Left kidney (tissue), 8 donors: ENCODE results near the gene CYYR1. TPM values are rescaled to one million over a fixed set of nuclear protein-coding genes. Genes with fewer than 3 reads are reported as not detected.
A peak's percentile ranks its signal among the peaks of the same experiment; 100 is the strongest.

ENCODE experiments used
- DNase-seq: peaks from one replicate; pipeline ENCODE4 v3.0.0-alpha.2; 2013
- long read RNA-seq, 8 donors: transcript quantifications; one replicate each; lab custom pipeline, GENCODE V29; 2026
- polyA plus RNA-seq: library from polyadenylated mRNA; unstranded; fragments of 120-200 nt; gene quantifications from one replicate; pipeline ENCODE4 v1.2.1, GENCODE V29; 2013; ENCODE audit not compliant: insufficient read length

CYYR1 gene
- polyA plus RNA-seq, result 54.1 TPM
- long read RNA-seq, donor 1, transcript CYYR1-201 (4 exons, 3,101 nt), result major isoform, 24 of 68 reads
- long read RNA-seq, donor 1, partial matches to known transcripts, result 24 of 68 reads
- long read RNA-seq, donor 1, other reads (novel, unspliced or antisense), result 20 of 68 reads
- long read RNA-seq, donor 2, transcript CYYR1-201 (4 exons, 3,101 nt), result major isoform, 18 of 66 reads
- long read RNA-seq, donor 2, partial matches to known transcripts, result 40 of 66 reads
- long read RNA-seq, donor 2, other reads (novel, unspliced or antisense), result 8 of 66 reads
- long read RNA-seq, donor 3, transcript CYYR1-201 (4 exons, 3,101 nt), result major isoform, 15 of 45 reads
- long read RNA-seq, donor 3, partial matches to known transcripts, result 20 of 45 reads
- long read RNA-seq, donor 3, other reads (novel, unspliced or antisense), result 10 of 45 reads
- long read RNA-seq, donor 4, result 0 reads
- long read RNA-seq, donor 5, transcript CYYR1-201 (4 exons, 3,101 nt), result major isoform, 22 of 45 reads
- long read RNA-seq, donor 5, partial matches to known transcripts, result 12 of 45 reads
- long read RNA-seq, donor 5, other reads (novel, unspliced or antisense), result 11 of 45 reads
- long read RNA-seq, donor 6, transcript CYYR1-201 (4 exons, 3,101 nt), result major isoform, 19 of 53 reads
- long read RNA-seq, donor 6, partial matches to known transcripts, result 15 of 53 reads
- long read RNA-seq, donor 6, other reads (novel, unspliced or antisense), result 19 of 53 reads
- long read RNA-seq, donor 7, transcript CYYR1-201 (4 exons, 3,101 nt), result major isoform, 22 of 52 reads
- long read RNA-seq, donor 7, partial matches to known transcripts, result 17 of 52 reads
- long read RNA-seq, donor 7, other reads (novel, unspliced or antisense), result 13 of 52 reads
- long read RNA-seq, donor 8, transcript CYYR1-201 (4 exons, 3,101 nt), result major isoform, 7 of 12 reads
- long read RNA-seq, donor 8, partial matches to known transcripts, result 5 of 12 reads
- long read RNA-seq, donor 8, other reads (novel, unspliced or antisense), result 0 of 12 reads

DNA sequence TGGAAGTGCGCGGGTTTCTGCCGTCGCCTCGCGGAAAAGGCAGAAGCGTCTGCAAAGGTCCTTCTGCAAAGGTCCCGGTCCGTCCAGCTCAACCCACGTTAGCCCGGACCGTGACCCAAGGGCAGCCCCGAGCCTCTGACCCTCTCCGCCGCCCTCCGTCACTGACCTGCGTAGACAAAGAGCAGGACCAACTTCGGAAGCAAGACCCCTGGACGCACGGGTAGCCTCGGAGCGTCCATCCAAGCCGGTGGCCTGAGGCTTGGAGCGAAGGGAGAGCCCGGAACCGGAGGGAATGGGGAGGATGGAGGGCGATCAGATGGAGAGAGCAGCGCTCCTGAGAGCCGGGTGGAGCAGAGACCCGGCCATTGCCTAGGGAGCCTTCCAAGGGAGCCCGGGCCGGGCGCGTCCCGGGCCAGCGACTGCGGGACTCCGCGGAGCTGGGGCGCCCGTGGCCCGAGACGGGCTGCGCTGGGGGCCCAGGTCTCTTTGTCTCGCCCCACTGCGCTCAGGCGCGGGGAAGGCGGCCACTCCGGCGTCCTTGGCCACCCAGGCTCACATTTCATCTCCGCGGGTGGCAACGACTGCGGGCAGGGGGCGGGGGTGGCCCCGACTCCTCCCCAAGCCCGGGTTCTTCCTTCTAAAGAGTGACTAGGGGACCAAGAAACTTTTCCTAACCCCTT lies at the start of gene CYYR1:
Gene CYYR1 (minus strand): TSS at position 585 of the 680 bp plus-strand sequence. CDS start 346 bp downstream, at position 239.
- peak; percentile 79 for DNase-seq

DNA sequence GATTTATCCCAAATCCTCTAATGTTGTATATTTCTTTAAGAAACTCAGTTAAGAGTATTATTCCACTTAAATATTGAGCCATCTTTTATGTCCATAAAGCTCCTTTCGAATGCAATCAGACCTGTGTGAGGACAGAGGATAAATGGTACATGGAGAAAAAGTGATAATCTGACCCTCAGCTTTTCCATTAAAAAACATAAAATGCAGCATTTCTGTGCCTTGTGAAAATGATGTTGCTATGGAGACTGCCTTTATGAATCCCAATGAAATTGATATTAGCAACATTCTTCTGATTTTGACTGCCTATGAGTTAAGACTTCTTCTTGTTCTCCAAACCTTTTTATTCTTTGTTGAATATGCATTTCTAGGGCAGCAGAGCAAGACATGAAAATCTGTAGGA lies 44.1 kb upstream of the CYYR1 start:
- DNase-seq, result no peak

DNA sequence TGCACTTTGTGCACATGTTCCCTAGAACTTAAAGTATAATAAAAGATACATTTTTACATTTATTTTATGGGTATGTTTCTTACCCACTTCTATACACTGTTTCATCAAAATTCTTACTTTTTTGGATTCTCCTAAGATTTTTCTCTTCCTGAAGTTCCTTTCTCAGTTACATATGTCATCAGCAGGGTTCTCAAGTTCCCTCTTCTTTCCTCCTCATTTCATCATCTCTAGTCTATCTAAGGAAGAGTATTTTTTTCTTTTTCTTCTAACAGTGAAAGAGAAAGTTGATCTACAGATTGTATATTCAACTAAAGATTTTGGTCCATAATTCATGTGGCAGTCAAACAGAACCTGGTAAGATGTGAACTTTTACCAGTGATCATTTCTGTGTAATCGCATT lies 41.2 kb upstream of the CYYR1 start:
- DNase-seq, result no peak

DNA sequence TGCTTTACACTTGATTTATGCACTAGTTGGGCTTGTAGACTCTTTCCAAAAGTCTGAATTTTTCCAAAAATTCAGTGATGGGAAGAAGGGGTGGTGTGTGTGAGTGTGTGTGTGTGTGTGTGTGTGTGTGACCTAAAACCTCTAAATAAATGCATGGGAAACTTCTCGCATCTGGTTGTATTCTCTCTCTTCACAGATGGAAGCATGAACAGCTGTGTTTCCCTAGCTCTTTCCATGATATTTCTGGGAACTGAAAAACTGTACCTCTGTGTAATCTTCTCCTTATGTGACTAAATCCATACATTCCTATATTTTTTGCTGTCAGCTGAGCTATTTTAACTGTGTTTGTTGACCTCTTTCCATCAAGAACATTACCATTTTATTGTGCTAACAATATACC lies 26.2 kb upstream of the CYYR1 start:
- no peak for DNase-seq

DNA sequence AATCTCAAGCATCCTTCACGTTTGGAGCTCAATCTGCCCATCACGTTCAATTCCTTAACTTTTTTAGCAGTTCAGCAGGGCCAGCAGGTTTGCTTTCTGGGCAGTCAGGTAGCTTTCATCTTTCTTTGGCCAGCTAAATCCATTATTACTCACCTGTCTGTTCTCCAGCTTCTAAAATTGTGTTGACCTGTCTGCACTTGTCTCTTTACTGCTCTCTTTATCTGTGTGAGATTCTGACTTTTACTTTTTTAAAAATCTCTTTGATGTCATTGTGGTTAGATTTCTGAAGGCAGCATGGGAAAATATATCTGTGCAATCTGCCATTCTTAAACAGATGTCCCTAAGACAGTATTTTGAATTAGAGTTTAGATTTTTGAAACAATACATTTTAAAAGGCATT lies 24.9 kb upstream of the CYYR1 start:
- no peak for DNase-seq

DNA sequence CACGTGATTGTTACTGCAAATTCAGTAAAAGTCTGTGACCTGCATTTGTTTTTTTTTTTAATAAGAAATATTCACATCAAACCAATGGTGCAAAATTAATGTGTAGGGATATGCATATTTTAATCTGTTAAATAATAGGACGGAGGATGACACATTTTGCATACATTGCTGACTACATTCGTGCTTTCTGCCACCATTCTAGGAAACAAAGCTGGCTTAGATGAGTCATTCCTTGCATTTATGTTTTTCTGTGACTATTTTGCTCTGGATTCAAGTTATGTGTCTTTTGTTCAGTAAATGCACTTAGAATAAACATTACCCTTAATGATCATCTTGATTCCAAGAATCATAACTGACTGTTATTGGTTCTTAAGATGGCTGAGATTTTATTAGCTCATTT lies 23.9 kb upstream of the CYYR1 start:
- DNase-seq, result no peak

DNA sequence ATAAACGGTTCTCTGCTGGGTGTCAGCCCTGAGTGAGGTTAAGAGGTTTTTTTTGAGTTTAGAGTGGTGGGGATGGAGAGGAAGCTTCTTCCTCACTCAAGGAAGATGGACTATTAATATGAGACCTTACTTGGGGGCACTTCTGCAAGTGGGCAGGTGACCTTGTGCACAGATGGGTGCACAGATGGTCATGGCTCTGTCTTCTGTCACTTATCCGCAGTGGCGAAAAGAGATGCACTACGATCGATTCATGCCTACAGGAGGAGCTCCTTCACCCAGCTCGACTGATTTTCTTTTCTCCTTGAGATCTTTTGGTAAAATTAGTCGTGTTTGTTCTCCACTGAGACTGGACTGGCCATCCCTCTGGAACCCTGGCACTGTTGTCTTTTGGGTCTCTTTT lies 22.9 kb upstream of the CYYR1 start:
- no peak for DNase-seq

DNA sequence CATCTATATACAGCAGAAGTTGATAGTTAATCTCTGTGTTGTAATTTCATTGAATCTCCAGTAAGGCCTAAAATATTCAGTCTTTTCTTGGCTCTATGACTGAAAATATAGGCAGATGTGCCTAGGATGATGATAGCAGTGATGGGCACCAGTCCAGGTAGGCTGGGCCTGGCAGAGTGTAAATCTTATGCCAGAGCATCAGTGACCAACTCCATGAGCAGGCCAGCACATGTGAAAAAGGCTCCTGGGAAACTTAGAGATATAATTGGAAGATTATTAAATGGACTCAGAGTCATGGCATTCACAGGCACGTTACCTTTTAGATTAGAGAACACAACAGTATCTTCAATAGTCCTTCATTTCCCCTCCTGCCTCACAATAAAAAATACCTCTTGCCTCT lies 20.7 kb upstream of the CYYR1 start:
- DNase-seq, result no peak

DNA sequence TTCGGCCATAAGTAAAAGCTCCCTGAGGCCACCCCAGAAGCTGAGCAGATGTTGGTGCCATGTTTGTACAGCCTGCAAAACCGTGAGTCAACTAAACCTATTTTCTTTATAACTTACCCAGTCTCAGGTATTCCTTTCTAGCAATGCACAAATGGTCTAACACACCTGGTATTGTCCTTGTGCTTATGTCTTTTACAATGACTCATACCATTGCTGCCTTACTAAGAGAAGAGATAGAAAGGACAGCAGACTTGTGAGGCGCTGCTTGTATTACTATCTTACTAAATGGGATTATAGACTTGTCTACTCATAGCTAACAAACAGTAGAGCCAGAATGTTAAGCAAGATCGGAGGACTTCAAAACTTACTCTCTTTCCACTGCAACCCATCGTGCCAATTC lies 18.5 kb upstream of the CYYR1 start:
- DNase-seq, result no peak

DNA sequence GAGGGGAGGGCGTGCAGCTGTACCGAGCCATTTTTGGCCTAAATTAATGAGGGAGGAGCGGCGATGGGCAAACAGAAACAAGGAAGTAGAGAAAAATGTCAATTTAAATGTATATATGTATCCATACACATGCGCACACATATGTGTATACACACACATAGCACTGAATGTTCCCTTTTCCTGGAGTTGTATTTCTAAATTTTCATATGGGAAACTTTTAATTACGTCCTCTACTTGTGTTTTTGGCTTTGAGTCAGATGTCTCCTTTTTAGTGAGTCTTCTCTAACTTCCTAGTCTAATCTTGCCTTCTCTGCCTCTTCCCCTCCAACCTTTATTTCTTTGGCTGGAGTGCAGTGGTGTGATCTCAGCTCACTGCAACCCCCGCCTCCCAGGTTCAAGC lies 15.4 kb upstream of the CYYR1 start:
- DNase-seq, result no peak

DNA sequence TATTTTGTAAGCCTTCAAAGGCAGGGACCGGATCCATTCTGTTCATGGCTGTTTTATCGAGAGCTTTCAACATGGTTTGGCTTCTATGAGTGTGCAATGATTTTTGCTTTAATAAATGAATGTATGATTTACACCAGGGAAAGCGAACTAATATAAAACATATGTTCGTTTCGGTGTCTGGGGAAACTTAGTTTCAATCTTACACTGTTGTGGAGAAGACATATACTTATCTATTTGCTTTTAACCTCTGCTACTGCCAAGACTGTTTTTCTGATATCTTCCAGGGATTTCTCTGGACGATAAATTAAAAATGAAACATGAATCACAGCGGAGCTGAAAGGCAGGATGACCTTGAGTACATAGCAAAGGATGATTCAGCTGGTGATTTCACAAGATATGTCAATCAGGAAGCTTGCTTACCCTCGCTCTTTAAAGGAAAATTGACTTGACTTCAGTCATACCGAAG lies 14.7 kb upstream of the CYYR1 start:
- no peak for DNase-seq

DNA sequence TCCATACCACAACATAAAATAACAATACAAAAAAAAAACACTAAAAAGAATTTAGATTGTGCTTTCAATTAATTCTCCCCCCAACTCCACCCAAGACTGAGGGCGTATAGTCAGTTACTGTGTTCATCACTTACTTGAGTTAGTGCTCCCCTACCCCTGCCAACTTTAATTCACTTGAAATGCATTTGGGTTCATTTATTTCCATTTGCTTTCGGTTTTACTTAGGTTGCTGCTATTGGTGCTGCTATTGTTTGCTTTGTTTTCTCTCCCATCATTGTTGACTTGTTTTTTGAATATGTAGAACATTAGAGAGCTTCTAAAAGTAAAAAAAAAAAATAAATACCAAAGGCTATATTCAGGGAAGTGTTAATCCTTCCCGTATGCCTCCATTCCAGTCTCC lies 10.7 kb upstream of the CYYR1 start:
- DNase-seq, result no peak

DNA sequence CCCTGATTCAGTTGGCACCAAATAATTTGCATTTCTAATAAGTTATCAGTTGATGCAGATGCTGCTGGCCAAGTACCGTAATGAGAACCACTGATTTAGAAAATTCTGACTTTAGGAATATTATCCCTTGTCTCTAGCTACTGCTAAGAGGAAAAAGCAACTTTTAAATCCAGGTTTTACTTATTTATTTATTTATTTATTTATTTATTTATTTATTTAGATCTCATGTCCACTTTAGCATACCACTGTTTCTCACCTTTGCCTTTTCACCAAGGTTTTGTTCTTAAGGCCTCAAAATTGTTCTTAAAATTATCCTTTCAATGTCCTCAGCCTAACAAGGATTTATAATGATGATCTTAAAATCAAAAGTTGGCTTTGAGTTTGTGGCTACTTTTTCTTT lies 8.7 kb upstream of the CYYR1 start:
- no peak for DNase-seq

DNA sequence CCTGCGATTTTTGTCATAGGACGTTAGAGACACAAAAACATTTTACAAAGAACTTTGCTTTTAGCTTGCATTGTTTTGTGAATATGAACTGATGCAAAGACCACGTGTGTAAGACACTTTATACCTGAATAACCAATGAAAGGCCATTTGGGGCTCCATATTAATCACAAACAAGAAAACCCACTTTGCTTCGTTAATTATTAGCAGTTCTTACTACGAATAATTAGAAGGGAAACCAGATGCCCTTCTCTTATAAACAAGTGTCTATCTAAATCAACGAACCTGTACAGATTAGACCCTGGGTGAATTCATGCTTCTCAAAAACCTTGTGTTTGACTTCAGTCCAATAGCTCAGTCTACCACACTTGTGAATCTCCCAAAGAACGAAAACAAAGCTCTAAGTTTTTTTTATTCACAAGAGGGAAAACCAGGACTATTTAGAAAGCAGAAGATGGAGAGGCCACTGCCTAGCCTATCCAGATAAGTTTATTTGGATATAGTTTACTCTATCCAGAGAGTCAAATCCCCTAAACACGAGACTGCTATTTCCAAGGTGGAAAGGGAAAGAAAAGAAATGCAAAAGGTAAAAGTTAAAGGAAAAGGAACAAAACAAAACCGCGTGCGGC lies 897 bp downstream of the CYYR1 start:
- DNase-seq, result peak; percentile 53

DNA sequence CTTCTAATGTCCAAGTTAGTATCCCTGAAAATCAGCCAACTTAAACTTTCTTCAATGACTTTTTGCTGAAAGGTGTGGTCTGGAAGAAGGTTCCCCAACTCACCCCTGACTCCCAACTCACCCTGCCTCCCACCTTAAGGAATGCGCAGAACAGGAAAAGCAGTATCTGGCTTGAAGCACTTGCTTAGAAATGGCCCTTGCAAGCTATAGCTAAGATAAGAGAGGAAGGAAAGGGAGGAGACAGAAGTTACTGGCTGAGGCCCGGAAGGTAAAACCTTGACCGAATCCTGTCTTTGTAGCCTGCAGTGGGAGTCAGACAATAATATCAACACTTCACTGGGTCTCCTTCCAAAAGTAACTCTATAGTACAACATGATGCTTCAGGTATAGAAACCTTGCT lies 2.9 kb downstream of the CYYR1 start:
- no peak for DNase-seq

DNA sequence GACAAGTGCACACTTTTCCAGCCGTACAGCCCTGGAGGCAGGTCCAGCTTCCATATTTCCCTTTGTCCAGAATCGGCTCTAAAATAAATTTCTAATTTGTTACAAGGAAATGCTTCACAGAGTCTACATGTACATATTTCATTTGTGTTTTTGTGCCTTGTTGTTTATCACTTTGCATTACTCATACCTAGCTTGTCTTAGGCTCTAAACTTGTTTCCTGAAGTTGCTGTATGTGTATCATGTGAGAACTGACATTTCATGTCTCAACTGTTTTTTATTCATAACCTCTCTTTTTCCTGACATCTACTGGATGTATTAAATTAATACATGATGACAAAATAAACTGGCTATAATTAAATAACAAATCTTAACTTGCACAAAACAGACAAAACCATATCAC lies 7.5 kb downstream of the CYYR1 start:
- no peak for DNase-seq

DNA sequence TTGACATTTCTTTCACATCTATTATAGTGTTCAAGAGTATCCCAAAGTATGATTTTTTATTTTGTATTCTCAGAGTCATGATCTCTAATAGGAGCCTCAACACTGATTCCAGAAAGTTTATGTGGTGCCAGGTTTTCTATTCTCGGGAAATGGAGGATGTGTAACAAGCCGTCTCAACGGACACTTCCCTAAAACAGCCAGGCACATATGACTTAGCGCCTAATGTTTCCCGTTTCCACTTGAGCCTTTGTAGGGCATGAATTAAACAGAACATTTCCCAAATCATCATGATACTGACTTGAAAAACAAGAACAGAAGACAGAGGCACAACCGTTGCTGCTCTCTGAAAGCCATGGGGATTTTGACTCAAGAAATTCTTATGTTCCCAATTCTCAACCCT lies 8.0 kb downstream of the CYYR1 start:
- no peak for DNase-seq

DNA sequence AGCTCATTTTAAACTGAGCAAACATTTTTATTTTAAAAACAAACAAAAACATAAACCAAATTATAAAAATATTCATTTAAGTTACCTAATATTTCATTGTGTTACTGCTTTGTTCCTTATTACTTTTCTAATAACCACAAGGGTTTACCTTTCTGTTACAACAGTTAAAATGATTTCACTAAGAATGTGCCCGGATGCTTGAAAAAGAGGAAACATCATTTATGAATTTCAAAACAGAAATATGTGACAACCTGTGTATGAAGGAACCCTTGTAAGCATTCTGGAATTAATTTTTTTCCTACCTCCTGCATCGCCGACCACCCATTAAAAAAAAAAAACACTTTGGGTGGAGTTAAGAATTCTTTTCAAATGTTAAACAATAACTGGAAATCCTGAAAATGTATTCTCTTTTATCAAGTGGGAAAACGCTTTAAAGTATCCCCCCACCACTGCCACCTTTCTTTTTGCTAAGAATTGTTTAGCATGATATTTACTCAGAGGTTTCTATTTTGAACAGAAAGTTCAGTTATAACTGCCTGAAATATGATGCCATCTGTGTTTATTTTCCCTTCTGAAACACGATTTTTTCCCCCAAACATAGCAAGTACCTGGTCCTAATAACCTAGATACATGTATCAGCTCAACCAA lies 9.1 kb downstream of the CYYR1 start:
- DNase-seq, result no peak

DNA sequence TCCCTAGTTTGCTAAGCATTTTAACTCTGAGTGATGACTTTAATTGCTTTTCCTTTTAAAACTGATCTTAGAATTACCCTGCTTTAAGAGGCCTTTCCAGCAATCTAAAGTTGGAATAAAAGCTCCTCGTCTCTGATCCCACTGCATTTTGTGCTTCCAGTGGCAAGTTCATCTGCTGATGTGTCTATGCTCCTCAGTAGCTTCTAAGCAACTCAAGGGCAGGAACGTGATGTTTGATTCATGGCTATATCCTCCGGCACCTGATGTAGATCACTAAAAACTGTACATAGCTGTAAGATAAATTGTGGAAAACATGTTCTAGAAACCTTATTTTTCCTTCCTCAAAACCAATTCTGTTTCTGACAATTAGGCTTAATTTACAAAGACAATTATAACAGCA lies 12.5 kb downstream of the CYYR1 start:
- no peak for DNase-seq

DNA sequence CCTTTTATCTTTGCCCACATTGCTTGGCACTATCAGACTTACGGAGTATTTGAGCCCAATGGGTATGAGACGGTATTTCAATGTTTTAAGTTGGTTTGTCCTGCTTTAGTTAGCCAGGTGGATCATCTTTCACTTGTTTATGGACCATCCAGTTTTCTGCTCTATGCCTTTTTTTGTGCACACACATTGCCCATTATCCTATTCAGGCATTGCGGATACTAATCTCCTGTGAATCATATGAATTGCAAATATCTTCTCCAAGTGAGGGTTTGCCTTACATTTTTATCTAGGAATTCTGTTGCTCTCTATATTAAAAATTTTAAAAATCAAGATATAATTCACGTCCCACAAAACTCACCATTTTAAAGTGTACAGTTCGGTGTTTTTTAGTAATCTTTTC lies 14.0 kb downstream of the CYYR1 start:
- DNase-seq, result no peak

DNA sequence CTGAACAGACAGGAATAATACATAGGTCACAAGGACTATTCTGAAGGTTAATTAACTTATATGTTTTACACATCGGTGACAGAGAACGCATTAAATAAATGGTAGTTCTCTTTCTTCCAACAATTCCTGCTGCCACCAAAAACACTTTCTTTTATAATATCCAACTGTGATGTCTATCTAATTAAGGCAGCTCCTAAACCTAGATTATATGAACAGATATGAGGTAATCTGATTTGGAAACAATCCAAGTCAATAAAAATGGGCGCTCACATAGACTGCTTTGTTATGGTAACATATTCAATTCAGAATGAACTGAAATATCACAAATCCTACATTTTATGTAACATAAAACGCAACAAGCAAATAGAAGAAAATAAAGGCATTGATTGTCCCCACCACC lies 16.0 kb downstream of the CYYR1 start:
- no peak for DNase-seq
